Neural progenitor cell (in vitro differentiated cells): ENCODE results near the gene BAIAP3.

ENCODE experiments used
- CTCF ChIP-seq: fragments of 200-600 bp; sonication (generic); IDR thresholded peaks from 2 replicates; pipeline ENCODE4 v1.5.1; 2017; ENCODE audit warnings: antibody characterized with exemption, mild to moderate bottlenecking
- EZH2 ChIP-seq: fragments of 200-600 bp; sonication (generic); IDR thresholded peaks from 2 replicates; pipeline ENCODE4 v1.6.1; 2017; ENCODE audit warnings: antibody characterized with exemption, mild to moderate bottlenecking, moderate library complexity

- TF ChIP-seq EZH2 = no peak
- no peak for TF ChIP-seq CTCF
Measured at GRCh38 chr16:1326946-1327618, 6.4 kb upstream of the BAIAP3 start.
